ENCODE results near the gene PHF5A.

Gene PHF5A

GRCh38 chr22:41488596-41489385 is 20.3 kb upstream of the PHF5A start:
- in situ Hi-C loops (cut with MboI; ENCODE audit: low sequenced_read_pairs, unreplicated experiment) = no loop called here
- TF ChIP-seq, protein P1, sequence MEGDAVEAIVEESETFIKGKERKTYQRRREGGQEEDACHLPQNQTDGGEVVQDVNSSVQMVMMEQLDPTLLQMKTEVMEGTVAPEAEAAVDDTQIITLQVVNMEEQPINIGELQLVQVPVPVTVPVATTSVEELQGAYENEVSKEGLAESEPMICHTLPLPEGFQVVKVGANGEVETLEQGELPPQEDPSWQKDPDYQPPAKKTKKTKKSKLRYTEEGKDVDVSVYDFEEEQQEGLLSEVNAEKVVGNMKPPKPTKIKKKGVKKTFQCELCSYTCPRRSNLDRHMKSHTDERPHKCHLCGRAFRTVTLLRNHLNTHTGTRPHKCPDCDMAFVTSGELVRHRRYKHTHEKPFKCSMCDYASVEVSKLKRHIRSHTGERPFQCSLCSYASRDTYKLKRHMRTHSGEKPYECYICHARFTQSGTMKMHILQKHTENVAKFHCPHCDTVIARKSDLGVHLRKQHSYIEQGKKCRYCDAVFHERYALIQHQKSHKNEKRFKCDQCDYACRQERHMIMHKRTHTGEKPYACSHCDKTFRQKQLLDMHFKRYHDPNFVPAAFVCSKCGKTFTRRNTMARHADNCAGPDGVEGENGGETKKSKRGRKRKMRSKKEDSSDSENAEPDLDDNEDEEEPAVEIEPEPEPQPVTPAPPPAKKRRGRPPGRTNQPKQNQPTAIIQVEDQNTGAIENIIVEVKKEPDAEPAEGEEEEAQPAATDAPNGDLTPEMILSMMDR (IDR thresholded peaks at IDR 0.05; ENCODE audit: borderline replicate concordance, control extremely low read depth, extremely low read depth, insufficient read depth, missing control alignments) = no peak
- no peak for DNase-seq (ENCODE audit: low spot score)

DNA sequence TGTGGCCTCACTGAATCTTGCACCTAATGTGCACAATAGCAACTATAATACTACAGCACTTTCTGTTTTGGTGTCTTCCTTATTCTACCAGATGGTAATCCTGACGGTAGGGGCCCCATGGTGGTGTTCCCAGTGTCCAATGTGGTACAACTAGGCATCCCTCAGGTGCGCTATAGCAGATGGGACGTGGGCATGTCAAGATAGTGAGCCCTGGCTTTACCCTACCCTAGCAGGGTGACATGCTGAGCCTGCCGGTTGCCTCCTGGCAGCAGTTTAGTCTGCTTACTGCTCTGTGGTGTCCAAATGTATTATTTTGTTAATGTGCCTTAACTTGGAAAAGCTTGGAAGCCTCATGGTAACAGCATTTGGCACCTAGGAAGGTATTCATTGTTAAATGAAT is 19.6 kb upstream of the PHF5A start:
- DNase-seq (ENCODE audit: low spot score) = no peak
- in situ Hi-C loops (cut with MboI; ENCODE audit: low sequenced_read_pairs, unreplicated experiment) = no loop called here
- TF ChIP-seq, protein P1 (IDR thresholded peaks at IDR 0.05; ENCODE audit: borderline replicate concordance, control extremely low read depth, extremely low read depth, insufficient read depth, missing control alignments) = no peak

GRCh38 chr22:41487037-41487935 is 18.8 kb upstream of the PHF5A start:
- TF ChIP-seq, protein P1 (IDR thresholded peaks at IDR 0.05; ENCODE audit: borderline replicate concordance, control extremely low read depth, extremely low read depth, insufficient read depth, missing control alignments) = no peak
- in situ Hi-C loops (cut with MboI; ENCODE audit: low sequenced_read_pairs, unreplicated experiment) = no loop called here
- no peak for DNase-seq (ENCODE audit: low spot score)

DNA sequence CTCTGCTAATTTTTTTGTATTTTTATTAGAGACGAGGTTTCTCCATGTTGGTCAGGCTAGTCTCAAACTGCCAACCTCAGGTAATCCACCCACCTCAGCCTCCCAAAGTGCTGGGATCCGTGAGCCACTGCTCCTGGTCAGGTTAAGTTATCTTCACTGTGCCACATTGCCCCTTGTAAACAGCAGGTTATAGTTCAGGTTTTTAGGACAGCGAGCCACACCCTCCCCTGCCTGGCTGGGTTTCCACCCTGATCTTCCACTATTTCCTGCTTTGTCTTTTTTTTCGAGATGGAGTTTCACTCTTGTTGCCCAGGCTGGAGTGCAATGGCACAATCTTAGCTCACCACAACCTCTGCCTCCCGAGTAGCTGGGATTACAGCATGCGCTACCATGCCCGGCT is 16.5 kb upstream of the PHF5A start:
- in situ Hi-C loops (cut with MboI; ENCODE audit: low sequenced_read_pairs, unreplicated experiment) = no loop called here
- TF ChIP-seq, protein P1 (IDR thresholded peaks at IDR 0.05; ENCODE audit: borderline replicate concordance, control extremely low read depth, extremely low read depth, insufficient read depth, missing control alignments) = no peak
- DNase-seq (ENCODE audit: low spot score) = no peak

- TF ChIP-seq, protein P1 (IDR thresholded peaks at IDR 0.05; ENCODE audit: borderline replicate concordance, control extremely low read depth, extremely low read depth, insufficient read depth, missing control alignments) = no peak
- DNase-seq (ENCODE audit: low spot score) = peak; percentile 66
- in situ Hi-C loops (cut with MboI; ENCODE audit: low sequenced_read_pairs, unreplicated experiment) = no loop called here
Measured at GRCh38 chr22:41482319-41482935, 13.9 kb upstream of the PHF5A start.

GRCh38 chr22:41481925-41482318 is 13.4 kb upstream of the PHF5A start:
- in situ Hi-C loops (cut with MboI; ENCODE audit: low sequenced_read_pairs, unreplicated experiment) = no loop called here
- DNase-seq (ENCODE audit: low spot score) = no peak
- TF ChIP-seq, protein P1 (IDR thresholded peaks at IDR 0.05; ENCODE audit: borderline replicate concordance, control extremely low read depth, extremely low read depth, insufficient read depth, missing control alignments) = no peak

Data from GM13976 (cell line).